Mesodermal cell (in vitro differentiated cells): ENCODE measurements around the gene TPSB2.
"Not testable (repeated sequence)": the region's sequence is repeated elsewhere in the genome, so short reads cannot be mapped to it uniquely, and the experiment has no call there.

Experiments
- H3K27ac ChIP-seq: 2 replicates; pipeline ENCODE4 v1.7.0; 2013; ENCODE audit warnings: mild to moderate bottlenecking, low read depth, low read length, moderate library complexity; ENCODE audit not compliant: severe bottlenecking
- H3K36me3 ChIP-seq: 2 replicates; pipeline ENCODE4 v1.7.1; 2013; ENCODE audit warnings: mild to moderate bottlenecking, low read length, moderate library complexity; ENCODE audit not compliant: control insufficient read depth, insufficient read depth
- H3K4me1 ChIP-seq: one replicate; pipeline ENCODE4 v1.7.1; 2013; ENCODE audit warnings: mild to moderate bottlenecking, low read length; ENCODE audit not compliant: insufficient read depth, control insufficient read depth, poor library complexity, severe bottlenecking
- H3K4me3 ChIP-seq: 2 replicates; pipeline ENCODE4 v1.7.0; 2013; ENCODE audit warnings: low read length, control low read depth, mild to moderate bottlenecking; ENCODE audit not compliant: insufficient read depth, poor library complexity, severe bottlenecking; ENCODE audit errors: extremely low read depth
- H3K9me3 ChIP-seq: 2 replicates; pipeline ENCODE4 v1.7.1; 2013; ENCODE audit warnings: mild to moderate bottlenecking, low read length, moderate library complexity; ENCODE audit not compliant: control insufficient read depth
- WGBS, 2 experiments: methylation state at CpG; one replicate each; pipeline ENCODE4 v1.1.5; 2013; ENCODE audit warnings: missing lambda C conversion rate in 2 of 2; ENCODE audit not compliant: insufficient coverage in 2 of 2; 5-methylcytosine and 5-hydroxymethylcytosine counted together

The TPSB2 gene

GRCh38 chr16:1260101-1260680, 30.2 kb upstream of the TPSB2 start:
- no peaks in the 10 kb centered on the region for H3K4me1 ChIP-seq
- WGBS, 2 experiments, result 81 to 85% methylated on average over 32 of the region's 36 CpGs
- H3K9me3 ChIP-seq, result peaks cover 7% of the 10 kb centered on the region
- no peak overlapping the region for H3K4me3 ChIP-seq
- H3K36me3 ChIP-seq, result no peaks in the 10 kb centered on the region
- H3K27ac ChIP-seq, result no peak overlapping the region

GRCh38 chr16:1259760-1260068, 29.7 kb upstream of the TPSB2 start:
- Histone ChIP-seq H3K27ac (no peak overlapping the region), H3K36me3 (no peaks in the 10 kb centered on the region), H3K4me3 (no peak overlapping the region), H3K9me3 (peaks cover 3% of the 10 kb centered on the region), H3K4me1 (no peaks in the 10 kb centered on the region)
- 53 to 57% methylated on average over 9 to 10 of the region's 11 CpGs for WGBS, 2 experiments

GRCh38 chr16:1258906-1259759, 29.1 kb upstream of the TPSB2 start:
- H3K27ac ChIP-seq, result no peak overlapping the region
- no peaks in the 10 kb centered on the region for H3K4me1 ChIP-seq
- no peak overlapping the region for H3K4me3 ChIP-seq
- 31 to 34% methylated on average over 34 to 39 of the region's 42 CpGs for WGBS, 2 experiments
- H3K36me3 ChIP-seq, result no peaks in the 10 kb centered on the region
- H3K9me3 ChIP-seq, result no peaks in the 10 kb centered on the region

GRCh38 chr16:1258225-1258600, 28.2 kb upstream of the TPSB2 start:
- Histone ChIP-seq H3K27ac (no peak overlapping the region), H3K4me3 (no peak overlapping the region), H3K4me1 (no peaks in the 10 kb centered on the region), H3K36me3 (no peaks in the 10 kb centered on the region), H3K9me3 (no peaks in the 10 kb centered on the region)
- WGBS, 2 experiments, result 83% methylated on average over 11 to 12 of the region's 12 CpGs

- no peak overlapping the region for H3K27ac ChIP-seq
- 85 to 91% methylated on average over 23 to 32 of the region's 34 CpGs for WGBS, 2 experiments
Observed at GRCh38 chr16:1257561-1258224, 27.7 kb upstream of the TPSB2 start.

GRCh38 chr16:1256874-1257322, 26.9 kb upstream of the TPSB2 start:
- no peaks in the 10 kb centered on the region for H3K36me3 ChIP-seq
- H3K9me3 ChIP-seq, result no peaks in the 10 kb centered on the region
- no peak overlapping the region for H3K27ac ChIP-seq
- WGBS, 2 experiments, result 90 to 91% methylated on average over 18 to 22 of the region's 22 CpGs
- no peaks in the 10 kb centered on the region for H3K4me1 ChIP-seq
- no peak overlapping the region for H3K4me3 ChIP-seq

More at GRCh38 chr16:1257561-1258224, 27.7 kb upstream of the TPSB2 start:
- no peaks in the 10 kb centered on the region for H3K4me1 ChIP-seq
- no peaks in the 10 kb centered on the region for H3K36me3 ChIP-seq
- no peaks in the 10 kb centered on the region for H3K9me3 ChIP-seq
- no peak overlapping the region for H3K4me3 ChIP-seq

- H3K9me3 ChIP-seq, H3K4me1 ChIP-seq, H3K36me3 ChIP-seq, H3K27ac ChIP-seq, H3K4me3 ChIP-seq: not testable (repeated sequence)
- 80 to 90% methylated on average over 7 to 12 of the region's 23 CpGs for WGBS, 2 experiments
Observed at GRCh38 chr16:1256296-1256873, 26.4 kb upstream of the TPSB2 start.

- not testable (repeated sequence) for H3K9me3 ChIP-seq, H3K27ac ChIP-seq, H3K4me1 ChIP-seq, H3K36me3 ChIP-seq, H3K4me3 ChIP-seq
- WGBS, 2 experiments, result 70 to 90% methylated on average over 10 to 11 of the region's 26 CpGs
Observed at GRCh38 chr16:1255276-1256122, 25.5 kb upstream of the TPSB2 start, which contains the start of gene TPSD1. Gene TPSD1 (plus strand): TSS chr16:1256069. CDS start chr16:1256281, 212 bp downstream.

- 73 to 86% methylated on average over 1 to 2 of the region's 3 CpGs for WGBS, 2 experiments
- not testable (repeated sequence) for H3K4me1 ChIP-seq, H3K27ac ChIP-seq, H3K9me3 ChIP-seq, H3K4me3 ChIP-seq, H3K36me3 ChIP-seq
Observed at GRCh38 chr16:1254821-1255220, 24.8 kb upstream of the TPSB2 start.

- H3K9me3 ChIP-seq, H3K36me3 ChIP-seq, H3K4me1 ChIP-seq, H3K27ac ChIP-seq, H3K4me3 ChIP-seq: not testable (repeated sequence)
- no CpG with 5 or more reads among the region's 47 CpGs for WGBS, 2 experiments
Observed at GRCh38 chr16:1253701-1254364, 23.8 kb upstream of the TPSB2 start.
